ENCODE data around the gene SPINK7. TPM values are rescaled to one million over a fixed set of nuclear protein-coding genes. Genes with fewer than 3 reads are reported as not detected.

Gene SPINK7
- total RNA-seq, 2 experiments from 2014 or later, result not detected

GRCh38 chr5:148364343-148364742 lies 52.1 kb downstream of the SPINK7 start:
- Mint-ChIP-seq H3K27ac (no peak overlapping the region), H3K4me1 (ENCODE audit: low read depth) (no peaks in the 10 kb centered on the region), H3K27me3 (no peaks in the 10 kb centered on the region), H3K36me3 (peaks cover 2% of the 10 kb centered on the region), H3K4me3 (no peak overlapping the region), H3K9me3 (peaks cover 11% of the 10 kb centered on the region)
- DNase-seq, result no peak
- ChIA-PET POLR2A (no interaction called here), CTCF (no interaction called here)
- intact Hi-C loops (cut with micrococcal nuclease), result no loop called here

Other genes starting within 250 kb of the SPINK7 start
- not detected for gene SPINK5, start 248.4 kb upstream of the SPINK7 start, total RNA-seq
- gene SPINK14, start 143.9 kb upstream of the SPINK7 start, total RNA-seq, result not detected
- not detected for gene SPINK6, start 109.4 kb upstream of the SPINK7 start, total RNA-seq
- gene MARCOL, start 73.9 kb upstream of the SPINK7 start, total RNA-seq, result not detected
- not detected for gene SPINK13, start 43.6 kb upstream of the SPINK7 start, total RNA-seq
- gene SPINK9, start 23.1 kb downstream of the SPINK7 start, total RNA-seq, result not detected
- gene FBXO38, start 71.5 kb downstream of the SPINK7 start, total RNA-seq, result 10 to 100 TPM; 43.1 to 45.0 TPM

Measured in activated CD4-positive, alpha-beta memory T cell treated with anti-CD3 and anti-CD28 coated beads for 36 hours (primary cell).